CD4-positive, alpha-beta T cell treated with Interleukin-15 for 4 hours (primary cell): ENCODE data around the gene FOCAD.
"Not testable (repeated sequence)": the region's sequence is repeated elsewhere in the genome, so short reads cannot be mapped to it uniquely, and the experiment has no call there.

Experiments
- DNase-seq: peaks from one replicate; pipeline ENCODE4 v3.0.0-alpha.2; 2020; ENCODE audit warnings: low spot score

FOCAD gene

DNA sequence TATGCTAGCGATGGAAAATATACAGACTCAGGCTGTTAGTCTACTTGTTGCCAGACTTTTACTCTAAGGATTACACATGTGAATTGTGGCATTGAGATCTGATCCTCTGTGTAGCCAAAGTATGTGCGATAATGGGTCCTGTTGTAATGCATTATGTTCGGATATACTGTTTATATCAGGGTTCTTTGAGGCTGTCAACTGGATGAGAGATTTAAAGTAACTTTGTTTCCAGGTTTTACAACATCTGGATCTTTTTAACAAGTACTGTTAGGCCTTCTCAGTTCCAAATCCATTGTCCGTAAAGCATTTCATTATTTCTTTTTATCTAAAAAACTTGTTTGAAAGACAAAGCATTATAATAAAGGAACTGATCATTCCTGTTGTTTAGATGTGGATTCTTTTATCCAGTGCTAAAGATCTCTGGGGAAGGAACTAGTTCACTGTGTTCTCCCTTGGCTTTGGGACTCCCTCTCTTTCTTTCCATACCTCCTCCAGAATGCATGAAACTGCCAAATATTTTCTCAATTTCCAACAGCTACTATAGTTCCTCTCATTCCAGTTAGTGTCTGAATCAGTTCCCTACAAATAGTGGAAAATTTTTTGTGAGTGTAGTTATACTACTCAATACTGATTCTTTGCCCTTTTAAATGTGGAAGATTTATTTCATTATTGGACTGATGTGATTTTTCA lies 278.6 kb downstream of the FOCAD start:
- DNase-seq = no peak

DNA sequence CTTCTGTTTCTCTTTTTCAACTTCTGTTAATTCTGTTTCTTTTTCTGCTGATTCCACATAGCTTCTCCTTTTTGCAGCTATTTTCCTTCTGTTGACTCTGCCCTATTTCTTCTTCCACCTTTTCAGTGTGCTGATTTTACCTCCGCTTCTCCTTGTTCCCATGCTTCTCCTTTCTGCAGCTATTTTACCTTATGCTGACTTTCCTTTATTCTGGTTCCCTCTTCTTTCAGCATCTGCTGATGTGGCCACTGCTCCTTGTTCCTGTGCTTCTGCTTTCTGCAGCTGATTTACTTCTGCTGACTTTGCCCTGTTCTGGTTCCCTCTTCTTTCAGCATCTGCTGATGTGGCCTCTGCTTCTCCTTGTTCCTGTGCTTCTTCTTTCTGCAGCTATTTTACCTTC lies 288.6 kb downstream of the FOCAD start:
- DNase-seq = no peak

- DNase-seq = not testable (repeated sequence)
These were observed 289.3 kb downstream of the FOCAD start for GRCh38 chr9:20973246-20973947.

DNA sequence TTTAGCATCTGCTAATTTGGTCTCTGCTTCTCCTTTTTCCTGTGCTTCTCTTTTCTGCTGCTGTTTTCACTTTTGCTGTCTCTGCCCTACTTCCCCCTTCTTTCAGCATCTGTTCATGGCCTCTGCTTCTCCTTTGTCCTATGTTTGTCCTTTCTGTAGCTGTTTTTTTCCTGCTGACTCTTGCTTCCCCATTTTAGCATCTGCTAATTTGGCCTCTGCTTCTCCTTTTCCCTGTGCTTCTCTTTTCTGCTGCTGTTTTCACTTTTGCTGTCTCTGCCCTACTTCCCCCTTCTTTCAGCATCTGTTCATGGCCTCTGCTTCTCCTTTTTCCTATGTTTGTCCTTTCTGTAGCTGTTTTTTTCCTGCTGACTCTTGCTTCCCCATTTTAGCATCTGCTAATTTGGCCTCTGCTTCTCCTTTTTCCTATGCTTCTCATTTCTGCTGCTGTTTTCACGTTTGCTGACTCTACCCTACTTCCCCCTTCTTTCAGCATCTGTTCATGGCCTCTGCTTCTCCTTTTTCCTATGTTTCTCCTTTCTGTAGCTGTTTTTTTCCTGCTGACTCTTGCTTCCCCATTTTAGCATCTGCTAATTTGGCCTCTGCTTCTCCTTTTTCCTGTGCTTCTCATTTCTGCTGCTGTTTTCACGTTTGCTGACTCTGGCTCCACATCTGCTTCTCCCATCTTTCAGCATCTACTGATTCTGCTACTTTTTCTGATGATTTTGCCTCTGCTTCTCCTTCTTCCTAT lies 290.3 kb downstream of the FOCAD start:
- DNase-seq = not testable (repeated sequence)

- DNase-seq = no peak
These were observed 294.2 kb downstream of the FOCAD start for GRCh38 chr9:20978249-20978648.

DNA sequence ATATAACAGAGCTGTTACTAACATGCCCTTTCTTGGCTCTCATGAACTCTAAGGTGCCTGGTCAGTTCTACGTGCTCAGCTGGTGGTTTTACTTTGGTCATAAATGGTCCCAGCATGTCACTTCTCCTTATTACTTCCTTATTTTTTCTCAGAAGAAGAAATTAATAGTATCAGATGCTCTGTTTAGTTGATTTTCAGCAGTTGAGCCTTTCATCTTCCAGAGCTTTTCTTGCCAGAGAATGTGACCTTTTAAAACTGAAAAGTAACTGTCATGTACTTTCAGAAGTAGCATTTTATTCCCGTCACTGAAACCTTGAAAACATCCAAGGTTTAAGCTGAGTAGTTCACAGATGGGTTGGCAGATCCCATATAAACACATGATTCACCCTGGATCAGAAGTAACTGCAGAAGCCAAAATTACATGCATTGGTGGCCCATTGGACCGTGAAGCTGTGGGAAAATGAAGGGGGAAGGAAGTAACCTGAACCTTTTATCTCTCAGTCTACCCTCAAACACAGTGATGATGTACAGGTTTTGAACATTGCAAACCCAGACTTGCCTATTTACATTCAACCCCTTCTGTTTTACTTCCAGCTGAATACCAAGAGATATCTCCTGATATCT lies 296.9 kb downstream of the FOCAD start:
- no peak for DNase-seq

GRCh38 chr9:20981486-20981885 lies 297.4 kb downstream of the FOCAD start:
- no peak for DNase-seq

DNA sequence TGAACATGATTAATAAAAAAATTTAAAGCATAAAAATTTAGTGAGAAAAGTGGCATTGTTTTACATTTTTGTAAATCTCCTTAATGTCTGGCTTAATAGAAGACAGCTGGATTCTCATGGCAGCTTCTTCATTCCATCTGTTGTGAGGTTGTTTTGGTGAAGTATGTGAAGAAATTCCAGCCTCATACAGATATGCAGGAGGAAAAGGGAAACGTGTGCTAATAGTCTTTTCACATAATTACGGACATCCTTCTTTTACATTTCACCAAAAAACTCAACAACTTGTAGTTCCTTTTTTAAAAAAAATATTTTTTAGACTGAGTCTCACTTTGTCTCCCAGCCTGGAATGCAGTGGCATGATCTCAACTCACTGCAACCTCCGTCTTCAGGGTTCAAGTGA lies 300.4 kb downstream of the FOCAD start:
- no peak for DNase-seq

GRCh38 chr9:20985851-20986600 lies 302.0 kb downstream of the FOCAD start:
- DNase-seq = no peak

- no peak for DNase-seq
These were observed 303.5 kb downstream of the FOCAD start for GRCh38 chr9:20987521-20987920.

GRCh38 chr9:20988061-20988460 lies 304.0 kb downstream of the FOCAD start:
- no peak for DNase-seq

DNA sequence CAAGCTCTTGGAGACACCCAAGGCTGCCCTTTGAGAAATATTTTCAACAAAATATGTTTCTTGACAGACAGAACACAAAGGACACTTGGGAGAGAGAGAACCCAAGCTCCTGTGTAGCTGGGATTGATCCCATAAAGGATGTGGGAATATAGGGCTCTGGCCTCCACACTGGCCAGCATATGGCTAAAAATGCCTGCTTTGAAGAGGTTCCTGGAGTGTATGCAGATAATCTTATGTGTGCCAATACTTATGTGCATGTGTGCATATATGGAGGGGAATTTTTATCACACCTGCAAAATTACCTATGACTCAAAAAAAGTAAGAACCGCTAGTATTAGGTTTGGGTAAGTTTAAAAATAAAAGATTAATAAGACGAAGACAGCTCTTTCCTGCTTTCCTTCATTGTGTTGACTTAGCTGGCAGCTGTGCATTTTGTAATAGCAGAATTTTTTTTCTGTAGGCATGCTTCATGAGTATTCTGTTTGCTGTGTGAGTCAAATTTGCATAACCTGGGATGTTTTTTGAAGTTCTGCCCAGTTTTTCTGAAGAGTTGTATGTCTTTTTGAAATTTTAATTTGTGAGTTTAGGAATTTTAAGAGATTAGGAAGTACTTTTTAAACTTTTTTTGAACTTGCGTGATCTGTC lies 304.7 kb downstream of the FOCAD start:
- DNase-seq = no peak

DNA sequence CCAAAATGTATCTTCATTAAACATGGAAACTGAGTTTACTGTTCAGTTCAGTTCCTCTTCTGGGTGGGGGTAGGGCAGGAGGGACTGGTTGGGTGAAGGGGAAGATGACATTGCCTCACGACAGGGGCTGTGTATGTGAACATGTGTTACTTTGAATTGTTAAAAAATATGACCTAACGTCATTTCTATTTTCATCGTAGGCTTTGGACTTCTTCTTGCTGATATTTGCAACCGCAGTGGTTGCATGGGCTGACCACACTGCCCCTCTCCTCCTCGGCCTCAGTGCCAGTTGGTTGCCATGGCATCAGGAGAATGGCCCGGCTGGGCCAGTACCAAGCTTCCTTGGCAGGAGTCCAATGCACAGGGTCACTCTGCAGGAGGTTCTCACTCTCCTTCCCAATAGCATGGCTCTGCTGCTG lies 305.9 kb downstream of the FOCAD start:
- no peak for DNase-seq

DNA sequence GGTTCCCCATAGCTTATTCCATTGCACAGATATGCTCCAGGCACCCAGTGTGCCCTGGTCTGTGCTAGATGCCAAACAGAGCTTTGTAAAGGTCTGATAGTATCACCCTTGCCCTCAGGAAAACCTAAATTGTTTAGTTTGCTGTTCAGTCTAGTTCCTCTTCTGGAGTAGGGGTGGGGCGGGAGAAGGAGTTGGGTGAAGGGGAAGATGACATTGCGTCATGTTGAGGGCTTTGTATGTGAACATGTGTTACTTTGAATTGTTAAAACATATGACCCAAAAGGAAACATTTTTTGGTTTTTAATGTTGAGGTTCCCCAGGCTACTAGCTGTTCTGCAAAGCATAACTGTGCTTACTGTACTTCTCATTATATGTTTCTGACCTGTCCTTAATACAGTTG lies 306.8 kb downstream of the FOCAD start:
- peak; percentile 11 for DNase-seq

DNA sequence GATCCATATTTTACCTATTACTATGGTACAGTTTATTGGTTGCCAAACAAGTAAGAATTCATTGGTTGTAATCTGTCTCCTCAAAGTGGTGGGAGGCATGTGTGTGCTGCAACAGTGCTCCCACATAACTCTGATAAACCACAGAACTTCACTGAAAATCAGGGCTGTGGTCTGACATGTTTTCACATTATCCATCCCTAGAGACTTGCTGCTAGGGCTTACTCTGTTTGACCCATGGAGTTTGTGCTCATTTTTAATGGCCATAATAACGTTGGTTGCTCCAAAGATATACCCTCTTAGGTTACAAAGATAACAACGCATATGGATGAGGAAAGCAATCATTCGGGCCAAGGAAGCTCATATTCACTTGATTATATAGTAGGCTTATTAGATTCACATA lies 310.4 kb downstream of the FOCAD start:
- DNase-seq = no peak

- no peak for DNase-seq
These were observed 311.6 kb downstream of the FOCAD start for GRCh38 chr9:20995616-20996015.

DNA sequence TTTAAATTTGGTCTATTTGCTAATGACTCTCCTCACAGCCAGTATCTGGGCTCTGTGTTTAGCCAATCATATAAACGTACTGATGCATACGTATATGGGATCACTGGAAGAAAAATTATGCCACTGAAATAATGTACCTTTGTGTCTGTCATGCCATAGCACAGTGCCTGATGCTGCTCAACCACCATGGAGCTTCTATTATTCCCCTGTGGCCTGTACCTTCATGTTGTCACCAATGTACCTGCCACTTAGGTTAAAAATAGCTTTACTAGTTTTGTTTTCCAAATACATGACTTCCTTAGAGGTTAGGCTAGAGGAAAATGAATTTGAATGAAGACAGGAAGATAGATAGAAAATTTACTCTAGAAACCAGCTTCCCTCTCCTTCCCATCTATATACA lies 312.8 kb downstream of the FOCAD start:
- no peak for DNase-seq

GRCh38 chr9:20997503-20998076 lies 313.5 kb downstream of the FOCAD start:
- peak; percentile 2 for DNase-seq

GRCh38 chr9:21001581-21001980 lies 317.5 kb downstream of the FOCAD start:
- DNase-seq = peak; percentile 22

DNA sequence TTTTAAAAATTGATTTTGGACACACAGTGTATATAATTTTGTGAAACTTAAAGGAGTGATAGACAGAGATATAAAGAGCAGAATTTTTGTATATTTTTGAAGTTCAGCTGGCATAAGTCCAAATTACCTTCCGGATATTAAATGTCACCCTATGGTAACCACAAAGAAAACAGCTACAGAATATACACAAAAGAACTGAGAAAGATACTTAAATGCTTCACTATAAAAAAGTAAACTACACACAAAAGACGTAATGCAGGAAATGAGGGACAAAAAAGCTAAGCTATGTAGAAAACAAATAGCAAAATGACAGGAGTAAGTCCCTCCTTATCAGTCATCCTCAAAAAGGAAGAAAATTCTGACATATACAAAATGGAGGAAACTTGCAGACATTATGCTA lies 318.0 kb downstream of the FOCAD start:
- peak; percentile 14 for DNase-seq
